HK-2 (cell line): ENCODE data around the gene FAM13A.
"Not testable (repeated sequence)": the region's sequence is repeated elsewhere in the genome, so short reads cannot be mapped to it uniquely, and the experiment has no call there.

Experiments
- DNase-seq: peaks from one replicate; pipeline ENCODE4 v3.0.0-alpha.2; 2018; ENCODE audit not compliant: unreplicated experiment

The FAM13A gene

DNA sequence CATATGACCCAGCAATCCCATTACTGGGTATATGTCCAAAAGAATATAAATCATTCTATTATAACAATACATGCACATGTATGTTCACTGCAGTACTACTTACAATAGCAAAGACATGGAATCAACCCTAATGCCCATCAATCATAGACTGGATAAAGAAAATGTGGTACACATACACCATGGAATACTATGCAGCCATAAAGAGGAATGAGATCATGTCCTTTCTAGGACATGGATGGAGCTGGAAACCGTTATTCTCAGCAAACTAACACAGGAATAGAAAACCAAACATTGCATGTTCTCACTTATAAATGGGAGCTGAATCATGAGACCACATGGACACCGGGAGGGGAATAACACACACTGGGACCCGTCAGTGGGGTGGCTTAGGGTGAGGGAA is 152.7 kb downstream of the FAM13A start:
- DNase-seq, result not testable (repeated sequence)

DNA sequence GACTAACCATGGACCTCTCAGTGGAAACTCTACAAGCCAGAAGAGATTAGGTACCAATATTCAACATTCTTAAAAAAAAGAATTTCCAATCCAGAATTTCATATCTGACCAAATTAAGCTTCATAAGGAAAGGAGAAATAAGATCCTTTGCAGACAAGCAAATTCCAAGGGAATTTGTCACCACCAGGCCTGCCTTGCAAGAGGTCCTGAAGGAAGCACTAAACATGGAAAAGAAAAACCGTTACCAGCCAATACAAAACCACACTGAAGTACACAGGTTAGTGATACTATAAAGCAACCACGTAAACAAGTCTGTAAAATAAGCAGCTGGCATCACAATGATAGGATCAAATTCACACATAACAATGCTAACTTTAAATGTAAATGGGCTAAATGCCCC is 156.6 kb downstream of the FAM13A start:
- no peak for DNase-seq

DNA sequence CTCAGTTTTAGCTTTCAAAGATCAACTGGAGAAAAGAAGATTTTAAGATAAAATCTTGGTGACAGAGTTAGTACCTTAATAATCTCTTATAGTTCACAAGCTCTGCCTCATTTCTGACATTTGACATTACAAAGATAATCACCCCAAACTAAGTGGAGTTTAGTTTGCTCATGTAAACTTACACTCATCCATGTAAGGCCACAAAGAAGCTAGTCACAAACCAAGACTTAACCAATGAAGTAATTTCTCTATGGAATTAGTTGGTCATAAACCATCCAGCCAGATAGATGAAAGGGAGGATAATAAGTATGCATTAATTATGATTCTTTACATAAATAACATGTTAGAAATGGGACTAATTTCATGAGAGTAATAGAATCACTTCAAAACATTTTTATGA is 159.2 kb downstream of the FAM13A start:
- DNase-seq, result no peak

DNA sequence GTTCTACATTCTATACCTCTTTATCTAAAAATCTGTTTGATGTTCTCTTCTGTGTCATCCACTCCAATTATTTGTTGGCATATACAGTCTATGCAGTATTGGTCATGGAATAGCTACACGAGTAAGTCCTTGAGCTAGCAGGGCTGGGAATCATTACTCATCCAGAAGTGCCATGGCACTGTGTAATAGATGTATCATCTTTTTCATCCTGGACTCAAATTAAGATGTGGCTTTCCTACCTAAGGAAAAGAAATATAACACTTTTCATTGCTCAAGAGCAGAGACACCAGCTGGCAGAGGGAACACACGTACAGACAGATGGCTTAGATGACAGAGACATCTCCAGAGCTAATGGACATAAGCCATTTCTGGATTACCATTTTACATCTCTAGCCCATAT is 159.8 kb downstream of the FAM13A start:
- no peak for DNase-seq

DNA sequence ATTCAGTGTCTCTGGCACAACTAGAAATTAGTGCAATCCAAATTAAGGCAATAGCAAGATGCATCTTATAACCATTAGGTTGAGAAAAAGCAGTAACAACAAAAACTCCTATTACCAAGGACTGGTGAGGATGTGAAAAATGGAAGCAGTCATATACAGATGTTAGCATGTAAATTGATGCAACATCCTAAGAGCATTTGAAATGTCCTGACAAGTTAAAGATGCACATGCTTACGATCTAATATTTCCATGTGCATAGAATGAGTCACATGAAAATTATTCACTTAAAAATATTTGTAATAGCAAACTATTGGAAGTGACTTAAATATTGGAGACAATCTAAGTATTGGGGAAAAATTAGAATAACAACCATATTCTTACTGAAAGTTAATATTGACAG is 163.0 kb downstream of the FAM13A start:
- DNase-seq, result no peak

DNA sequence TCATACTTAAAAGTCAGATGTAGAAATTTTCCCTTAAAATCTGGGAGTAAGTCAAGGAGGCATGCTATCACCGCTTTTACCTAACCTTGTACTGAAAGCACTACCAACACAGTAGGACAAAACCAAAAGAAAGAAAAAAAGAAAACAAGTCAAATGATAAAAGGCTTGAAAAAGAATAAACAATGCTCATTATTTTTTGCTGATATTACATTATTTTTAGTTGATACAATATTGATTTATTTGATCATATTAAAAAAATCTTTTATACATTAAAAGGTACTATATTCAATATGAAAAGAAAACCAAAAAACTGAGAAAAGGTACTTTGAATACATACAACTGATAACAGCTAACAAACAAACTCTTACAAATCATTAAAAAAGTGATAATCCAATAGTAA is 164.3 kb downstream of the FAM13A start:
- DNase-seq, result no peak

DNA sequence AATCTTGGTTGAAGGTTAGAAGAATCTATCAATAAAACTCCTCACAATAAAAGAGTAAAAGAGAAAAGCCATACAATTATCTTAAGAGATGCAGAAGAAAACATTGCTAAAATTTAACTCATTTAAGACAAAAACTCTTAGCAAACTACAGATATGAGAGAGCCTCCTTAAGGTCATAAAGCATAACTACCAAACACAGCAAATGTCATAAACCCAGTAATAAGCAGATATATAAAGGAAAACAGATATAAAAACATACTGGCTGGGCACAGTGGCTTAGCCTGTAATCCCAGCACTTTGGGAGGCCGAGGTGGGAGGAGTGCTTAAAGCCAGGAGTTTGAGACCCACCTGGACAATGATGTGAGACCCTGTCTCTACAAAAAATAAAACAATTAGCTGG is 165.3 kb downstream of the FAM13A start:
- no peak for DNase-seq

DNA sequence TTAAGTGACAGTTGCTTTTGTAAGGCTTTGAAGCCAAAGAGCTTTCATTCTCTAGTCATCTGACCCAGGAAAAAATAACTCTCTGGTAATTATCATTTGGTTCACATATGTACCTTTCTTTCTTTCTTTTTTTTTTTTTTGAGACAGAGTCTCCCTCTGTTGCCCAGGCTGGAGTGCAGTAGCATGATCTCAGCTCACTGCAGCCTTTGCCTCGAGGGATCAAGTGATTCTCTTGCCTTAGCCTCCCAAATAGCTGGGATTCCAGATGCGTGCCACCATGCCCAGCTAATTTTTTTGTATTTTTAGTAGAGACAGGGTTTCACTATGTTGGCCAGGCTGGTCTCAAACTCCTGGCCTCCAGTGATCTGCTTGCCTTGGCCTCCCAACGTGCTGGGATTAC is 169.6 kb downstream of the FAM13A start:
- DNase-seq, result not testable (repeated sequence)

DNA sequence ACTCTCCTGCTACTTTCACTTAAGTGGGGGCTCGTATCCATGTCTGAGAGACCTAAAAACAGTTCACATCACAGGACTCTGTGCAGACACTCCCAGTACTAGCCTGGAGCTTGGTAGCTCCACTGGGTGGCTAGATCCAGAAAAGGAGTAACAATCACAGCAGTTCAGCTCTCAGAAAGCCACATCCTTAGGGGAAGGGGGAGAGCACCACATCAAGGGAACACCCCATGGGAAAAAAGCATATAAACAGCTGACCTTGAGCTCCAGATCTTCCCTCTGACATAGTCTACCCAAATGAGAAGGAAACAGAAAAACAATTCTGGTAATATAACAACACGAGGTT is 175.8 kb downstream of the FAM13A start:
- no peak for DNase-seq

DNA sequence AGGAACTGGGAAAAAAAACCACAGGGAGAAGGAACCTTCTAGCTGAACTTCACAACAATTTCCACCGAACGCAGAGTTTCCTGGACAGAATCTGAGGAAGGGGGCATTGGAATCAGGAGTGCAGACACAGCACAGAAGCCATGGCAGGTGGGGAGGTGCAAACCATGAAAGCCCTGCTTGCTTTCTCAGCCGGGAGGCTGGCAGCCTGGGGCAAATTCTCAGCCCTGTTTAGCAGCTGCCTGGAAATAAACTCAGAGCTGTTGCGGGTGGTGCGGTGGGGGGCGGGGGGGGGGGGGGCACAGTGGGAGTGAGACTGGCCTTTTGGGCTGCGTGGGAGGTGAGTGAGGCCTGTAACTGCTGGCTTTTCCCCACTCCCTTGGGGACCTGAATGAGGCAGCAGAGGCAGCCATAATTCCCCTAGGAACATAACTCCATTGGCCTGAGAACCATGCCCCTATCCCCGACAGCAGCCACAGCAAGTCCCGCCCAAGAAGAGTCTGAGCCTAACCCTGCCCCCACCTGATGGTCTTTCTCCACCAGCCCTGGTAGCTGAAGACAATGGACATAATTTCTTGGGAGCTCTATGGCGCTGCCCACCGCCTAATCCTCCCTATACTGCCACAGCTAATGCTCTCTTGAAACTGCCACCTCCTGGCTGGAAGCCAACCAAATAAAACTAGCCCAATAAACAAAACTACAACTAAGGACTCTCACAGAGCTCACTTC is 176.3 kb downstream of the FAM13A start:
- DNase-seq, result no peak

DNA sequence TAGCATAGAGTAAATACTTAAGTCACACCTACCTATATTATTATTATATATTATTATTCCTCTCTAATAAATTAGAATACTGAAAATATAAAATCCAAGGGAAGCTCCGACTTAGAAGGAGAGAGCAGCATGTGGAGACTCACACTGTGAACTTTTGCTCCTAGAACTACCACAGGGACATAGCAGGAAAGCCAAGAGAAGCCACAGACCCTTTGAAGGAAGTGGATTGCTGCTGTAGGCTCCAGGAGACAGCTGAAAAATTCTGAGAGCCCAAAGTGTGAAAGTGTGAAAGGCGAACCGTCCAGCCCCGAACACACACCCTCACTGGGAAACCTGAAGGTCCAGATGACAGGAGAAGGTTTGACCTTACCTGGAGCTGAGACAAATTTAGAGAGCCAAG is 177.0 kb downstream of the FAM13A start:
- no peak for DNase-seq

DNA sequence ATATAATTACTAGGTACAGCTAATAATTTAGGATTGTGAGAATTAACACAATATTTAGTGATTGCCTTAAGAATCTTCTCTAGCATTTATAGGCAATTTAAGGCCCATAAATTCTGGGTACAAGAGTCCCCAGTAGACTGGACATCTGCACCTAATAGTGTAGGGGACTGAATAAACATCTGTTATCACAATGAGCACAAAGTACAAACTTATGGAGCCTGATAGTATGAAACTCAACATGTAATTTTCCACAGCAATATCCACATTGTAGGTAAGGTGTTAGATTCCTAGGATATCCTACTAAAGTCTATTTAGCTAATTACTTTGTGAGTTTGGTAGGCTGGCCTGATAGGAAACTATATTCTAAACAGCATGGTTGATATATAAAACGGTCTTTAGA is 178.3 kb downstream of the FAM13A start:
- no peak for DNase-seq

DNA sequence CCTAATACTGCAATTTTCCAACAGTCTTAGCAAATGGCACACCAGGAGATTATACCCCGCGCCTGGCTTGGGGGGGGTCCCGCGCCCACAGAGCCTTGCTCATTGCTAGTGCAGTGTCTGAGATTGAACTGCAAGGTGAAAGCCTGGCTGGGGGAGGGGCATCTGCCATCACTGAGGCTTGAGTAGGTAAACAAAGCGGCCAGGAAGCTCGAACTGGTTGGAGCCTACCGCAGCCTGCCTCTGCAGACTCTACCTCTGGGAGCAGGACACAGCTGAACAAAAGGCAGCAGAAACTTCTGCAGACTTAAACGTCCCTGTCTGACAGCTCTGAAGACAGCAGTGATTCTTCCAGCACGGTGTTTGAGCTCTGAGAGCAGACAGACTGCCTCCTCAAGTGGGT is 186.6 kb downstream of the FAM13A start:
- DNase-seq, result no peak

DNA sequence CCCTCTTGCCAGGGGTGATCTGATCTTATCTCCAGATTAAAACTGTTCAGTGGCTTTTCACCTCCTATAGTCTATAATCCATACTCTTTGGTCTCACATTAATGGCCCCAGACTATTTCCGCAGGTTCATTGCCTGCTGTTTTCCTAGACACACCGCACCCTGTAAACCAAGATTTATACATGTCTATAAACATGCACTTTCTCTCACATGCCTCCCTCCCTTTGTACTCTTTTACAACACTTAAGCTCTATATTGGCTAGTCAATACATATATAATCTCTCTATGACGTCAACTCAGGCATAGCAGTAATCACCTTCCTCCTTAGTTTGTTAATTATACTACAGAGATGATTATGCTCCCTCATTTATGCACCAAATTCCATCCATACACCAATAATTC is 188.5 kb downstream of the FAM13A start:
- no peak for DNase-seq

DNA sequence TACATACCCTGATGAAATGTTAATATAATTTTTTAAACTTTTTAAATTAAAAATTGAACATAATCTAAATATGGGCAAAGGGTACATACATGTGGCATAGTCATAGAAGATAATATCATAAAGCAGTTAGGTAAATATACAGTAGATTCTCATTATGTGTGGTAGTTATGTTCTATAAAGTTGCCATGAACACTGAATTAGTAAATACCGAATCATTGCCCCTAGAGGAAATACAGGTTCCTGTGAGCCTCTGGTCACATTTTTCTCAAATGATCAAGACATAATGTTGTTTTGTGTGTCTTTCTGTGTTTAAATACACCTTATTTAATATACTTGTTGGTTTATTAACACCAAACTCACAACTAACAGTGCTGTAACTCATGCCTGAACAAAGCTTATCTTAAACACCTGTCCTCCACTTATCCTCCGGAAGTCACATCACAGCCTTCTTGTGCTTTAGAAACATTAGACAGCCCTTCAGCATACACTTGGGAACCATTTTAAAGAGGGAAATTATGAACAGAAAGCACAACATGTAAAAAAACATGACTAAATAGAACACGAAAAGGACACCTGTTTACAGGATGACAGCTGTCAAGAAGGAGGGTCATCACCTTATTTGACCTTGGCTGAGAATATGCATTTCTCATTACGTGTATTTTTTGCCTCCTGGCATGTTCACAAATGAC is 190.0 kb downstream of the FAM13A start:
- no peak for DNase-seq

DNA sequence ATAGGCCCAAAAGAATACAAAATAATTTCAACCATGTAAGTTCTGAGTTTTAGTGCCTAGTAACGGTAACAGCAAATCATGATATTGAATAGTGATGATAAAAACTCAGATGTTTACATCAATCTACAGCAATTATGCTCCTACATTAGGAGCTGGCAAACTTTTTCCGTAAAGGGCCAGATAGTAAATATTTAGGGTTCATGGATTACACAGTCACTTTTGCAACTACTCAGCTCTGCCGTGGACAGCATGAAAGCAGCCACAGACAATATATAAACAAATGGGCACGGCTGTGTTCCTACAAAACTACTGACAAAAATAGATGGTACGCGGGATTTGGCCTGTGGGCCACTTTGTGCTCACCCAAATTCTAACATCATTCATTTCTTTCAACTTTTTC is 191.5 kb downstream of the FAM13A start:
- no peak for DNase-seq

DNA sequence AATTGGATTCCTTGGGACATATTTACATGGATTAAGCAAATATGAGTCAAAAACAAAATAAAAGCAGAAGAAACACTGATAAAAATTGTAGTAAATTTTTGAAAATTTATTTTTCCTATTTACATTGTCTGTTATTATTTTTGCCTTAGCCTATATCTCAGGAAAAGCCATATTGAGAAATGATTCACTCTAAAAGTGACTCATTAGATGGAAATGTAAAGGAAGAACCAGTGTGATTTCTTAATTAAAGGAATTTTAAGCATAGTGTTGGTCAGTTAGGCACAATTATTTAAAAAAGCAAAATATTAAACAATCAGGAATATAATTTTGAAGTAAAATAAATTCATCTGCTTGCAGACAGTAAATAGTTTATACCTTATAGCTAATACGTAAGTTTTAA is 191.9 kb downstream of the FAM13A start:
- no peak for DNase-seq

DNA sequence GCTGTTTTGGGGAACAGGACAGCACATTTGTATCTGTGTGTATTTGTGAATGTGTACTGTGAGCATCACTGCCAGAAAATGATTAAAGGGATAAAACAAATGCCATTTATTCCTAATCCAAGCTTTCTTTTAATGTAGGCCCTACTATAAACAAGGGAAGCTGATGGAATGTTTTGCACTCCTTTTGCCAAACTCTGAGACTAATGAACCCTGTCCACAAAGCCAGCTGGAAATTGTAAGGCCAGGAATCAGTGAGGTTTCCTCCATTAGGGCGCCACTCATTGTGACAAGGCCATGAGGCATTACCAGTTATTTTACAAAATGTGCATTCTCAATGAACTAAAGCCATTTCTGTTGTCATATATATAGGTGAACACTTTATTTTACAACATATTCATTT is 196.4 kb downstream of the FAM13A start:
- DNase-seq, result no peak

DNA sequence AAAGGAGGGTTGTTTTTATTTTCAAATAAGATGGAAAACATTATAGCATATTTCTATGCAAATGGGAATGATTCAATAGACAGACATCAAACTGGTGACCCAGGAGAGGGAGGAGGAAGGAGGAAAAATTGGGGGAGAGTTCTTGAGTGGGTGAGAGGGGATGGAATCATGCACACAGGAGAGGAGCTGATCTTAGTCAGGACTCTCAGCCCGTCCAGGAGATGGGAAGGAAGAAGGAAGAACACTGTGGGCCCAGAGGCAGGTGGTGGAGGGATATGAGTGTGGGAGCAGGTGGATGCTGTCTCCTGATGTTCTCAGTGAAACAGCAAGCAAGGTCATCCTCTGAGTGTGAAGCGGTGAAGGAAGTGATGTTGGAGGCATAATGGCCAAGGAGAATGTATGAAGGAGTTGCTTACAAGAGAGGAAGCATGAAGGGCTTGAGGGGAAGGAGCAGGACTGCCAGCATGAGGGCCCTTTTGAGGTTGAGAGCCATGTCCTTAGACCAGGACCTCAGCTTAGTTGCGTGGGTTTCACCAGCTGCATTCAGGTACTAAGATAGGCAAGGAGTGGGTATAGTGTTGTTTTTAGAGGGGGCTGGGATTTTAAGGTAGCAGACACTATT is 197.7 kb downstream of the FAM13A start:
- no peak for DNase-seq

DNA sequence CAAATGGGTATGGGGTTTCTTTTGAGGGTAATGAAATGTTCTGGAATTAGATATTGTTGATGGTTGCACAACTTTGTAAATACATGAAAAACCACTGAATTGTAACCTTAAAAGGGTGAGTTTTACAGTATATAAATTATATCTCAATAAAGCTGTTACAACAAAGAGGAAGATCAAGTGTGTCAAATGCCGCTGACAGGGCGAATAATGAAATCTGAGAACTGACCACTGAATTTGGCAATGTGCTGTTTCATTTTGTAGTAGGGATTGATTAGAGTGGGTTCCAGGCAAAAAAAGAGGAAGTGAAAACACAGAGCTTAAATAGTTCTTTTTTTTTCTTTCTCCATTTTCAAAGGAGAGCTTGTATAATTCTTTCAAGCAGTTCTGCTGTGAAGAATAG is 198.2 kb downstream of the FAM13A start:
- no peak for DNase-seq

DNA sequence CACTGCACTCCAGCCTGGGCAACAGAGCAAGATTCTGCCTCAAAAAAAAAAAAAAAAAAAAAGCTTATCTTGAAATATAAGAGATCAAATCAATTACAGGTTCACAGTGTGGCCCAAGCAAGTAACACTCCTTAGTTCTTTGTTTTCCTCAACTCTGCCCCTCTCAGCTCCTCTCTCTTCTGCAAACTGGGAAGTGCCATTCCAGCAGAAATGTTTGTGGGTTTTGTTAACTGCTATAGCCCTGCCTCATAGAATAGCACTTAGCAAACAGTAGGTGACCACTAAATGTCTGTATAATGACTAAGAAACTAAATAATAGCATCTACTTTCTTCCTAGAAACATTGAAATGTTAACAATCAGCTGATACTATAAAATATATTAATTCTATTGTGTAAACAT is 199.4 kb downstream of the FAM13A start:
- no peak for DNase-seq

DNA sequence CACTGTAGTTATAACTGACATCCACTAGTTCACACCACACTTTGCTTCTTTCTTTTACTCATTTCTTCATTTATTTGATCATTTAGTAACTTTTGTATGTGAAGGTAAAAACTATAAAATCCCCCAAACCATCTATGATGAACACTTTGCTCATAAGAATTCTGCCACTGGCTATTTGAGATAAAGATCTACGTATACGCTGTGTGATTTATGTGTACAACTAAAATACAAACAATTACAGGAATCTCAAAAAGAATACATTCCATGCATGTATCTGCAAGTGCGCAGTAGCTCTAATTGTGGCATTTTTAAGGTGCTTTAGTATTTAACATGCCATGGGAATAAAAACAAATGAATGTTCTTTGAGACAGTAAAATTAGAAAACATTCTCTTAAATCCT is 202.5 kb downstream of the FAM13A start:
- no peak for DNase-seq

DNA sequence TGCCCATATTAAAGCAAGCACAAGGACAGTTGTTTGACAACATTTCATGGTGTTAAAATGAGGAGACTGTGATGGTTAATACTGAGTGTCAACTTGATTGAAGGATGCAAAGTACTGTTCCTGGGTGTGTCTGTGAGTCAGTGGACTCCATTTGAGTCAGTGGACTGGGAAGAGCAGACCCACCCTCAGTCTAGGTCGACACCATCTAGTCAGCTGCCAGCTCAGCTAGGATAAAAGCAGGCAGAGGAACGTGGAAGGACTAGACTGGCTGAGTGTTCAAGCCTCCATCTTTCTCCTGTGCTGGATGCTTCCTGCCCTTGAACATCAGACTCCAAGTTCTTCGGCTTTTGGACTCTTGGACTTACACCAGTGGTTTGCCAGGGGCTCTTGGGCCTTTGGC is 203.4 kb downstream of the FAM13A start:
- DNase-seq, result not testable (repeated sequence)
